Endodermal cell (in vitro differentiated cells): Measurements from ENCODE around the gene ATP2A2. TPM values are rescaled to one million over a fixed set of nuclear protein-coding genes. Genes with fewer than 3 reads are reported as not detected.

Source experiments
- DNase-seq: peaks from one replicate; pipeline ENCODE4 v3.0.0-alpha.2; 2017
- H3K27ac ChIP-seq: 2 replicates; pipeline ENCODE4 v1.5.1; 2013; ENCODE audit warnings: mild to moderate bottlenecking, low read depth, low read length, moderate library complexity
- H3K27me3 ChIP-seq: 2 replicates; pipeline ENCODE4 v1.6.1; 2013; ENCODE audit warnings: mild to moderate bottlenecking, low read length, moderate library complexity; ENCODE audit not compliant: insufficient read depth, control insufficient read depth, poor library complexity, severe bottlenecking
- H3K36me3 ChIP-seq: 2 replicates; pipeline ENCODE4 v1.7.0; 2013; ENCODE audit warnings: mild to moderate bottlenecking, low read length, moderate library complexity; ENCODE audit not compliant: control insufficient read depth, insufficient read depth
- H3K4me1 ChIP-seq: one replicate; pipeline ENCODE4 v1.7.0; 2013; ENCODE audit warnings: low read length; ENCODE audit not compliant: control insufficient read depth, insufficient read depth
- H3K4me3 ChIP-seq: 2 replicates; pipeline ENCODE4 v1.5.1; 2013; ENCODE audit warnings: mild to moderate bottlenecking, low read length, moderate library complexity
- H3K9ac ChIP-seq: 2 replicates; pipeline ENCODE4 v1.6.1; 2013; ENCODE audit warnings: mild to moderate bottlenecking, low read length, moderate library complexity; ENCODE audit not compliant: poor library complexity, severe bottlenecking; ENCODE audit errors: extremely low read depth
- H3K9me3 ChIP-seq: 2 replicates; pipeline ENCODE4 v1.6.1; 2013; ENCODE audit warnings: mild to moderate bottlenecking, low read length, moderate library complexity; ENCODE audit not compliant: control insufficient read depth
- H3K27ac Mint-ChIP-seq: 2 replicates; pipeline ENCODE4 v1.8.0; 2020; ENCODE audit warnings: mixed read lengths
- H3K27me3 Mint-ChIP-seq: 2 replicates; pipeline ENCODE4 v1.8.0; 2021; ENCODE audit warnings: mild to moderate bottlenecking, mixed read lengths; ENCODE audit not compliant: insufficient read depth
- H3K36me3 Mint-ChIP-seq: 2 replicates; pipeline ENCODE4 v1.8.0; 2020; ENCODE audit warnings: low read depth, mixed read lengths
- H3K4me1 Mint-ChIP-seq: 2 replicates; pipeline ENCODE4 v1.8.0; 2020; ENCODE audit warnings: mixed read lengths
- H3K4me3 Mint-ChIP-seq: 2 replicates; pipeline ENCODE4 v1.8.0; 2020; ENCODE audit warnings: mild to moderate bottlenecking, moderate library complexity, mixed read lengths
- H3K9me3 Mint-ChIP-seq: 2 replicates; pipeline ENCODE4 v1.8.0; 2020; ENCODE audit warnings: mild to moderate bottlenecking, mixed read lengths
- CTCF ChIP-seq: fragments of 200-600 bp; sonication (generic); conservative IDR thresholded peaks from 2 replicates; pipeline ENCODE4 v1.5.0; 2021; ENCODE audit warnings: antibody characterized with exemption, mild to moderate bottlenecking
- WGBS, 2 experiments: methylation state at CpG; one replicate each; pipeline versions ENCODE4 v1.1.5 to v1.1.7; 2013; ENCODE audit warnings: missing lambda C conversion rate in 2 of 2, mixed read lengths in 1 of 2; ENCODE audit not compliant: insufficient coverage in 1 of 2, insufficient read length in 1 of 2; 5-methylcytosine and 5-hydroxymethylcytosine counted together
- total RNA-seq, 2 donors: library from RNA; stranded (reverse); fragmentation: NEBNext Ultra II Directional in 1 of 2; extraction: Animal tissue kit (Norgen Biotek cat#: 25700) in 1 of 2; gene quantifications; 2 replicates in 1 of 2; 3 replicates in 1 of 2; pipeline ENCODE4 v1.2.1, GENCODE V29; 2021

The ATP2A2 gene
- total RNA-seq, 2 donors from 2014 or later: 151 to 235 TPM

DNA sequence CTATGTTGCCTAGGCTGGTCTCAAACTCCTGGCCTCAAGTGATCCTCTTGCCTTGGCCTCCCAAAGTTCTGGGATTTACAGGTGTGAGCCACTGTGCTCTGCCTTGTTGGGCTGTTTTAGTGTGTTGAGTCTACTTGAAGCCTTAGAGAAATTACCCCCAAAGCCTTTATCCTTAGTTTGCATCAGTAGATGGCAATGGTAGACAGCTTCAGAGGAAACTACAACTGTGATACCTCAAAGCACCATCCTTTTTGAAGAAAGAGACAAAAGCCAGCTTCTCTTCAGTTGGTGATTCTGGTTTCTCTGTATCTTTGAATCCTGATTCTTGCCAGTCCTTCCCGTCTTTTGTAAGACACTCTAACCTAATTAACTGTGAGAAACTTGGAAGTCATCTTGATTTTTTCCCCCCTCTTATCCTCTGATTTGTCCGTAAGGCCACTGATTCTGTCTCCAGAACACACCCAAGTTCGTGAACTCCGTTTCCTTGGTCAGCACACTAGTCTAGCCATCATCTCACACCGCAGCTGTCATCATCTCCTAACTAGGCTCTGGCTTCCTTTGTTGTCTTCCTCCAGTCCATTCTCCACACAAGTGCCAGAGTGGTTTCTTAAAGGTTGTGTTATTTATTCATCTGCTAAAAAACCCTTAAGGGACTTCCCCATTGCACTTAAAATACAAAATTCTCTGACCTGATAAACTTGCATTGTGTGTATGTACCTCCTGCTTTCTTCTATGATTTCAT lies 20.2 kb downstream of the ATP2A2 start:
- Mint-ChIP-seq H3K9me3 (peaks cover 3% of the 10 kb centered on the region), H3K36me3 (peaks cover 73% of the 10 kb centered on the region), H3K4me3 (no peak overlapping the region), H3K4me1 (no peaks in the 10 kb centered on the region), H3K27me3 (no peaks in the 10 kb centered on the region), H3K27ac (no peak overlapping the region)
- H3K4me1 ChIP-seq: no peaks in the 10 kb centered on the region
- H3K9me3 ChIP-seq: no peaks in the 10 kb centered on the region
- peak overlapping the region; percentile 6 for H3K27ac ChIP-seq
- no peak for DNase-seq
- H3K27me3 ChIP-seq: no peaks in the 10 kb centered on the region
- peaks cover 90% of the 10 kb centered on the region for H3K36me3 ChIP-seq
- no peak for TF ChIP-seq CTCF
- WGBS, 2 experiments: 90 to 98% methylated on average over 4 to 5 of the region's 5 CpGs
- H3K4me3 ChIP-seq: no peak overlapping the region
- H3K9ac ChIP-seq: no peak overlapping the region

DNA sequence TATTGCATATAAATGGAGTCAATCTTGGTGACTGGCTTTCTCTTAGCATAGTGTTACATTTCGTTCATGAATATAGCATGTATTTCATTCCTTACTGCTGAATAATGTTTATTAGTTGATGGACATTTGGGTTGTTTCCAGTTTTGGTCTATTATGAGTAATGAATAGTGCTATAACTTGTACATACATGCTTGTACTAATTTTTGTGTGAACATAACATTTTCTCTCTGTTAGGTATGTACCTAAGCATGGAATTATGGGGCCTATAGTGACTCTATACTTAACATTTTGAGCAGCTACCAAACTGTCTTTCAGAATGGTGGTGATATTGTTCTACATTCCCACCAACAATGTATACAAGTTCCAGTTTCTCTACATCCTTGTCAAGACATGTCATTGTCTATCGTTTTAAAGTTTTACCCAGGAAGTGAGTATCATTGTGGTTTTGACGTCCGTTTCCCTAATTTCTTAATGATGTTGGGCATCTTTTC lies 23.1 kb downstream of the ATP2A2 start:
- no peaks in the 10 kb centered on the region for H3K4me1 ChIP-seq
- no peak overlapping the region for H3K27ac Mint-ChIP-seq
- H3K9me3 ChIP-seq: no peaks in the 10 kb centered on the region
- peaks cover 3% of the 10 kb centered on the region for H3K9me3 Mint-ChIP-seq
- no peak overlapping the region for H3K27ac ChIP-seq
- no peak overlapping the region for H3K4me3 Mint-ChIP-seq
- H3K9ac ChIP-seq: no peak overlapping the region
- TF ChIP-seq CTCF: no peak
- peaks cover 68% of the 10 kb centered on the region for H3K36me3 Mint-ChIP-seq
- no peak for DNase-seq
- no peaks in the 10 kb centered on the region for H3K27me3 Mint-ChIP-seq
- H3K36me3 ChIP-seq: peaks cover 88% of the 10 kb centered on the region
- H3K4me1 Mint-ChIP-seq: no peaks in the 10 kb centered on the region
- H3K4me3 ChIP-seq: no peak overlapping the region
- H3K27me3 ChIP-seq: no peaks in the 10 kb centered on the region
- 97 to 98% methylated on average over 3 to 4 of the region's 4 CpGs for whole genome bisulfite sequencing, 2 experiments

- no peak for TF ChIP-seq CTCF
- Mint-ChIP-seq H3K4me1 (no peaks in the 10 kb centered on the region), H3K27me3 (no peaks in the 10 kb centered on the region), H3K36me3 (peaks cover 65% of the 10 kb centered on the region), H3K27ac (peak overlapping the region; percentile 45), H3K4me3 (no peak overlapping the region), H3K9me3 (peaks cover 3% of the 10 kb centered on the region)
- no peak overlapping the region for H3K4me3 ChIP-seq
- no peaks in the 10 kb centered on the region for H3K4me1 ChIP-seq
- no peaks in the 10 kb centered on the region for H3K27me3 ChIP-seq
- no peak overlapping the region for H3K9ac ChIP-seq
- WGBS, 2 experiments: 99 to 100% methylated on average over 2 to 3 of the region's 3 CpGs
- H3K9me3 ChIP-seq: no peaks in the 10 kb centered on the region
- H3K36me3 ChIP-seq: peaks cover 87% of the 10 kb centered on the region
- H3K27ac ChIP-seq: no peak overlapping the region
- peak; percentile 26 for DNase-seq
Measured at GRCh38 chr12:110307372-110307771, 26.3 kb downstream of the ATP2A2 start.
